GM18511 (cell line): Measurements from ENCODE around the gene HMCN1.

ENCODE experiments used
- ATAC-seq: cut with Tn5 transposase; IDR thresholded peaks from one replicate; pipeline ENCODE4 v1.9.1; 2021; ENCODE audit warnings: mild to moderate bottlenecking, moderate library complexity; ENCODE audit not compliant: unreplicated experiment

The HMCN1 gene

GRCh38 chr1:185798505-185798904 is 64.3 kb downstream of the HMCN1 start:
- no peak for ATAC-seq

DNA sequence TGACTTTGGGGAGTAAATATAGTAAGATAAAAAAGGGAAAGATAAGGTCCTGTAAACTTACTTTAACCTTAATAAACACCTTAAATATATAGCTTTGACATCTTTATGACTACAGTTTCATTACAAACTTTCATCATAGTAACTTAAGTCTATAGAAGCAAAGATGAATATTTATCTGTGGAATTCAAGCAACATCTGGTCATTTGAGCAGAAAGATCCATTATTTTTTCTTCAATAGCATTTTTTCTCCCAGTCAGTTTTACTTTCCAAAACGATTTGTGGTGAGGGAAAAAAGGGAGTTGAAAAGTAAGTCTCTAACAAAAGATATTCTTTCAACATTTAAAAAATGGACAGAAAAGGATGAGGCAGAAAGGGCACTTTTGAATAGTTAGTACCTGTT is 69.0 kb downstream of the HMCN1 start:
- no peak for ATAC-seq

- ATAC-seq: no peak
Observed at GRCh38 chr1:185804206-185804605, 70.0 kb downstream of the HMCN1 start.

DNA sequence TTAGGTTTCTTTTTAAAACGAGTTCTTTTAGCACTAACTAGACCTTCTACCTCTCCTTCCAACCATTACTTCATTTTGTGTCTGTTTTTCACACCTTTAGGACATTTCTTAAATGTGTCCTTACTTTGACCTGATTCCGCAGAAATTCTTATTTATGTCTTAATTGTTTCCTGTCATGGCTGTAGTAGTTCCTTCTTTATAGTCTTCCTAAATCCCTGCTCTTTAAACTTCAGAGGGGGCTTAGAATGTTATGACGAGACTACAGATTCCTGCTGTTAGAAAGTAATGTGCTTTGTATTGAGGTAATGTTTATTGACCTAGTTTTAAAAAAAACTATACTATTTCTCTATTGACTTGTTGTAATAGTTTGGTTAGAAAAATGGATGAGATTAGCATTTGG is 70.4 kb downstream of the HMCN1 start:
- no peak for ATAC-seq

GRCh38 chr1:185807275-185807674 is 73.1 kb downstream of the HMCN1 start:
- ATAC-seq: no peak

DNA sequence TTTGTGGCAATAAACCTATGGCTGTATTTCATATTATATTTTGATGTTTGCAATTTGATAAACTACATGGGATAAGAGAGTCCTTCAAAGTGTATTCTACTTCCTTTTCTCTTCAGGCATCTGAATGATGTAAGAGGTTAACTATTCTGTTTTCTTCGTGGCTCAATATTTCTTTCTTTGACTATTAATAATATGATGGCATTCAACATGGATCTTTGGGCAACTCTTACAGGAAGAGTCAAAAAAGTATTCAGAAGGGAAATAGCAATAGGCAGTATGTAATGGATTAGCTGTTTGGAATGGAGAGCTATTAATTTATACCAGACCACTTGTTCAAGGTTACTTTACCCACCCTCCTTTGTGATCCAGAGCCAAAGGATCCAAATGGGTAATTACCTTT is 74.4 kb downstream of the HMCN1 start:
- ATAC-seq: no peak

DNA sequence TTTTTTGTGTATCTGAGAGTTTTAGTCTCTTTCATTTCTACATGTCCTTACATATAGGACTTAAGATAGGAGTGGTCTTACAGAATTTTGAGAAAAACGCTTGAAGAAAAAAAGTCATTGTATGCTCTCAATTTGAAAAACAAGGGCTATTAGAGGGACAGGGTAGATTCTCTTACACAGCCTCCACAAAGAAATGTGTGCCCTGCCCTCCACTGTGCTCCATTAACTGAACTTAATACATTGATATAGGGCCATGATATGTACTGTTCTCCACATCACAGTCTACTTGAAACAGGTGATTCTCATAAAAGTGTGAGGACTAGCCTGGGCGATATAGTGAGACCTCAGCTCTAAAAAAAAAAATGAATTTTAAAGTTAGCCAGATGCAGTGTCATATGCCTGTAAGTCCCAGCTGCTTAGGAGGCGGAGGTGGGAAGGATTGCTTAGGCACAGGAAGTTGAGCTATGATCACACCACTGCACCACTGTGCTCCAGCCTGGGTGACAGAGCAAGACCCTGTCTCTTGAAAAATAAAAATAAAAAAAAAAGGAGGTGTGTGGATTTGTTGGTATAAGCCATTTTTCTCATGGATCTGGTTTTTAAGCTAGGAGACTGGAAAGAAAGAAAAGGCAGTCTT is 77.0 kb downstream of the HMCN1 start:
- ATAC-seq: no peak

DNA sequence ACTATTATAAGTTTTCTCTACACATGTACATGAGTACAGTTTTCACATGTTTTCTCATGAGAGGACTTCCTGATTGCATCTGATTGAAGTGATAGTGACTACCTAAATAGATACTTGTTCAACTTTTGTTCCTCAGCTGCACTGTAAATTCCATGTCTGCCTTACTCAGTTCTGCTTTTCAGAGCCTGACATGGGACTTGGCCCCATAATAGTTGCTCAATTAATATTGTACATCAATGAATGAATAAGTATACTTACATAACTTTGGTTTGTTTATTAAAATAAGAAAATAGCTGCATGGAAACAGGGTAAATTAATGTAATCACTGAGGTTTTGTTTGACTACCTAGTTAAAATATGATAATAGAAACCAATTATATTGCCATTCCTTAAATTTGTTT is 78.7 kb downstream of the HMCN1 start:
- ATAC-seq: no peak

DNA sequence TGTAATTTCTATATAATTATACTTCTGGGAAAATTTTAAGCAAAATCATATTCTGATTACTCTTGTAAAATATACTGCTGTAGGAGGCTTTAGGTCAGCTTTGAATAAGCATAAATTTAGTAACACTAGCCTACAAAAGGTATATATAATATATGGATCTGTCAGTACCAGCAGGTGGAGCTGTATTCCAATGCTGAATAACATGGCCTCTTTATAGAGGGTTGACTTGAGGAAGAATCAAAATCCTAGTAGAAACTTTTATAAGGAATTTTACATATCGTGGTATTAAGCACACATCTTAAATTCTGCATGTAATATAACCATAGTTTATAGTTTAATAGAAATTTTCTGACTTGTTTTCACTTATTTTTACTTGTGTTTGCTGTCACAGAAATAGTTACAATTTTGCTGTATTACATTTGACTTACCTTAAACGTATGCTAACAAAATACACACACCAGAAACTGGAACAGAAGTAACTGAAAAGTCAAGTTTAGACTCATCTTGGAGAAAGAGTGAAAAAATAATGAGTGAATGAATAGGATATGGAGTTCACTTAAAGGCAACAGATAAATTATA is 79.3 kb downstream of the HMCN1 start:
- ATAC-seq: peak; percentile 72

GRCh38 chr1:185816460-185816859 is 82.3 kb downstream of the HMCN1 start:
- no peak for ATAC-seq

DNA sequence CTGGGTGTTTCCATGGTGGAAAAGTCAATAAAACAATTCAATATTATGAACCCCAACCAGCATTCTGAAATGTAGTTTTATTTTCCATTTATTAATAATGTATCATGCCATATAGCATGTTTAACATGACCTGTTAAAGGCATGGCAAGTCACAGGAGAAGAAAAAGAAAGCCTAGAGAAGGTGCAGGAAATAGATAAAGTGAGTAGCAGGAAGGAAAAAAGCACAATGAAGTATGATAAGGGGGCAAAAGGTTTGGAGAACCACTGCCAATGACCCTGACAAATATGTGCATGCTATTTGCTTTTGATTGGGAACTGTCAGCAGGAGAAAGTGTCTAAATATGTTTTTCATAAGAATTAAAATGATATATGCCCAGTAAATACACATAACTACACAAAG is 85.6 kb downstream of the HMCN1 start:
- no peak for ATAC-seq

- no peak for ATAC-seq
Observed at GRCh38 chr1:185821612-185822385, 87.6 kb downstream of the HMCN1 start.

- ATAC-seq: no peak
Observed at GRCh38 chr1:185823467-185823866, 89.3 kb downstream of the HMCN1 start.

GRCh38 chr1:185824106-185824505 is 89.9 kb downstream of the HMCN1 start:
- no peak for ATAC-seq

DNA sequence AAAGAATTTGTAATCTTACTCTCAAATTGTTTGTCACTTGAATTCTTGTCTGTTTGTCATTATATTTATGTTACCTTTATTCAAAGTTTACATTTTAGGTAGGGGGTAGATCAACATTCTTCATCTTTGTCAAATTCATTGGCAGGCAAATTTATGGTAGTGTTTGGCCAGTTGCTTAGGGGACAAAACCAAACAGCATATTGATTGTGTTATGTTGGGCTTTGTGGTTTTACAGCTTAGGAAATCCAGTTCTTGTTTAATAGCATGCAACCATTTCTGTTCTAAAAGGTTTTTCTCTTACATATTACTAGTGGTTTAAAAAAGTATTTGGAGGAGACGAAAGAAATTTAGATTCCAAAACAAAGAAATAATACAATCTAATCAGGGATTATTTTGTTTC is 91.4 kb downstream of the HMCN1 start:
- ATAC-seq: no peak

GRCh38 chr1:185834371-185834905 is 100.2 kb downstream of the HMCN1 start:
- no peak for ATAC-seq

- no peak for ATAC-seq
Observed at GRCh38 chr1:185835191-185835590, 101.0 kb downstream of the HMCN1 start.

GRCh38 chr1:185837711-185838110 is 103.5 kb downstream of the HMCN1 start:
- ATAC-seq: no peak

GRCh38 chr1:185838111-185838510 is 103.9 kb downstream of the HMCN1 start:
- no peak for ATAC-seq

DNA sequence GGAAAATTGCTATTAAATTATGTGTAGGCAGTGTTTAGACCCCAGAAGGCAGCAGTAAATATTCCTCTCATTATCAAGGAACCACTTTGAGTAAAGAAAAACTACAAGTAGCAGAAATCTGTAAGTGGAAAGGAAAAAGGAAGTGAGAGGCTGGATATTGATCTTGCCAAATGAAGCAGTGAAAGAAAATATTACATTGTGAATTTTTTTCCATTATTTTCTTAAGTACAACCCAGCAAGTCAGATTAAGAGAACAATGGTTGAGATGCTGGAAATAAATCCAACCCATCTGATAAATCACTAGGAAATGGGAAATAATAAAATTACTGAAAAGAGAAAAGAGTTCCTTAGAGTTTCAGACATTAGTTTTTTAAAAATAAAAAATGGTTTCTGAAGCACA is 106.7 kb downstream of the HMCN1 start:
- ATAC-seq: no peak

DNA sequence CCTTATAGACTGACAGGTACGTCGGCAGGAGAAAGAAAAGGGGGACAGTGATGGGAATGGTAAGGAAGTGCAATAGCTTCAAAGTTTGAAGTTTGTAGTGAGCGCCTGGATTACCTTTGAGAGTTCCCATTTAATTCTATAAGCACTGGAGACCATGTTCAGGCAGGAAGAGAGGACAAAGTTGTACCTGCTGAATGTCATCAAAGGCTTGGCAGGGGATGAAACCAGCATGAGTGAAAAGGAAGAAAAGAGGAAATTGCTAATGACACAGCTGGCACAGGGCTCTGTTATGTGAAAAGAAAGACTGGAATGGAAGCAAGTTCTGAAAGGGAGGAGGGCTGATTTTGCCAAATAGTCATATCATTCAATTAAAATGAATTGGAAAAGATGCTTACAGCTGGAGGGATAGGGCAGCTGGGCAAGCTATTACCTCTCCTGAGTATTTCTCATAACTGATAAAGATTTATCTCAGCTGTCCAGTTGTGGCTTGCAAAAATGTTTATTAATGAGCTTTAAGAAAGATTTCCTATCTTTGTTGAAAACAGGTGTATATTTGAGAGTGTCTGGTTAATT is 109.2 kb downstream of the HMCN1 start:
- no peak for ATAC-seq

DNA sequence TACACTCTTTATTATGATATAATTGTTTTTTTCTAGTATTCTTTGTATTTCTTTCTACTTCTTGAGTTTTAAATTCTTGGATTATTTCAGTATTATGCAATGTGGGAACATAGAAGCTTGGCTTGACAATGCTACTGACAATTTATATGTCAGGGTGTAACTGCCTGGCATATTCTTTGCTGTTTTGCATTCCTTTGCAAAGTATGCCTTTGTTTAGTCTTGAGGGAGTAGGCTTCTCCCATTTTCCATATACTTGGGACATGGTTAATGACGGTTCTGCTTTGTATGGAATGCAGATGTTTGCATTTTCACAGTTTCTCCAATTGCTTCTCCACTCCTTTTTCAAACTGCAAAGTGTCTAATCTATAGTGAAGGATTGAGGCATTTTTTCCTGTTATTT is 109.8 kb downstream of the HMCN1 start:
- ATAC-seq: no peak
